Measurements from ENCODE around the gene FLVCR2.

The FLVCR2 gene

DNA sequence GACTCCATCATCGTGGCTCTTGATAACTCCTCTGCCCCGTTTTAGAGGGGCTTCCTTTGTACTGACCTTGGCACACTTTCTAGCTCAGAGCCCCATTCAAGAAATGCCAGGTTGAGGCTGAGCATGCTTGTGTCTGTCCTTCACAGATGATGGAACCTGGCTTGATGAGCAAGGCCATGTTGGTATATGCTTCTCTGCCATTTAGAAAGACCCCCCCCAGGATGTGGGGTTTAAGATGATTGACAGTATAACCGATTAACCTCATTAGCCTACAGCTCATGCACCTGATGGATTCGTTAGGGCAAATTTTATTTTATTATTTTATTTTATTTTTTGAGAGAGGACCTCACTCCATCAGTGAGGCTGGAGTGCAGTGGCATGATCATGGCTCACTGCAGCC, 35.2 kb upstream of the FLVCR2 start:
- no peak overlapping the region for H3K4me3 Mint-ChIP-seq
- H3K27me3 Mint-ChIP-seq (ENCODE audit: low read depth, poor library complexity): peaks cover 2% of the 10 kb centered on the region
- TF ChIP-seq, protein P1, sequence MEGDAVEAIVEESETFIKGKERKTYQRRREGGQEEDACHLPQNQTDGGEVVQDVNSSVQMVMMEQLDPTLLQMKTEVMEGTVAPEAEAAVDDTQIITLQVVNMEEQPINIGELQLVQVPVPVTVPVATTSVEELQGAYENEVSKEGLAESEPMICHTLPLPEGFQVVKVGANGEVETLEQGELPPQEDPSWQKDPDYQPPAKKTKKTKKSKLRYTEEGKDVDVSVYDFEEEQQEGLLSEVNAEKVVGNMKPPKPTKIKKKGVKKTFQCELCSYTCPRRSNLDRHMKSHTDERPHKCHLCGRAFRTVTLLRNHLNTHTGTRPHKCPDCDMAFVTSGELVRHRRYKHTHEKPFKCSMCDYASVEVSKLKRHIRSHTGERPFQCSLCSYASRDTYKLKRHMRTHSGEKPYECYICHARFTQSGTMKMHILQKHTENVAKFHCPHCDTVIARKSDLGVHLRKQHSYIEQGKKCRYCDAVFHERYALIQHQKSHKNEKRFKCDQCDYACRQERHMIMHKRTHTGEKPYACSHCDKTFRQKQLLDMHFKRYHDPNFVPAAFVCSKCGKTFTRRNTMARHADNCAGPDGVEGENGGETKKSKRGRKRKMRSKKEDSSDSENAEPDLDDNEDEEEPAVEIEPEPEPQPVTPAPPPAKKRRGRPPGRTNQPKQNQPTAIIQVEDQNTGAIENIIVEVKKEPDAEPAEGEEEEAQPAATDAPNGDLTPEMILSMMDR (IDR thresholded peaks at IDR 0.05): no peak
- H3K27ac Mint-ChIP-seq: no peak overlapping the region
- peaks cover 6% of the 10 kb centered on the region for H3K4me1 Mint-ChIP-seq
- no peaks in the 10 kb centered on the region for H3K9me3 Mint-ChIP-seq
- no peak for DNase-seq
- H3K36me3 Mint-ChIP-seq (ENCODE audit: low read depth): no peaks in the 10 kb centered on the region

- Mint-ChIP-seq H3K9me3 (no peaks in the 10 kb centered on the region), H3K4me3 (no peak overlapping the region), H3K27ac (no peak overlapping the region)
These were observed 34.6 kb upstream of the FLVCR2 start for GRCh38 chr14:75543786-75544185.

GRCh38 chr14:75545907-75546306, 32.5 kb upstream of the FLVCR2 start:
- no peaks in the 10 kb centered on the region for H3K9me3 Mint-ChIP-seq
- peaks cover 4% of the 10 kb centered on the region for H3K27me3 Mint-ChIP-seq (ENCODE audit: low read depth, poor library complexity)
- H3K4me3 Mint-ChIP-seq: no peak overlapping the region
- H3K36me3 Mint-ChIP-seq (ENCODE audit: low read depth): no peaks in the 10 kb centered on the region
- peaks cover 7% of the 10 kb centered on the region for H3K4me1 Mint-ChIP-seq
- peak overlapping the region; percentile 75 for H3K27ac Mint-ChIP-seq
- TF ChIP-seq, protein P1 (IDR thresholded peaks at IDR 0.05): no peak
- no peak for DNase-seq

More at GRCh38 chr14:75543786-75544185, 34.6 kb upstream of the FLVCR2 start:
- Mint-ChIP-seq H3K36me3 (ENCODE audit: low read depth) (no peaks in the 10 kb centered on the region), H3K4me1 (peaks cover 6% of the 10 kb centered on the region), H3K27me3 (ENCODE audit: low read depth, poor library complexity) (peaks cover 2% of the 10 kb centered on the region)
- TF ChIP-seq, protein P1 (IDR thresholded peaks at IDR 0.05): no peak
- DNase-seq: no peak

DNA sequence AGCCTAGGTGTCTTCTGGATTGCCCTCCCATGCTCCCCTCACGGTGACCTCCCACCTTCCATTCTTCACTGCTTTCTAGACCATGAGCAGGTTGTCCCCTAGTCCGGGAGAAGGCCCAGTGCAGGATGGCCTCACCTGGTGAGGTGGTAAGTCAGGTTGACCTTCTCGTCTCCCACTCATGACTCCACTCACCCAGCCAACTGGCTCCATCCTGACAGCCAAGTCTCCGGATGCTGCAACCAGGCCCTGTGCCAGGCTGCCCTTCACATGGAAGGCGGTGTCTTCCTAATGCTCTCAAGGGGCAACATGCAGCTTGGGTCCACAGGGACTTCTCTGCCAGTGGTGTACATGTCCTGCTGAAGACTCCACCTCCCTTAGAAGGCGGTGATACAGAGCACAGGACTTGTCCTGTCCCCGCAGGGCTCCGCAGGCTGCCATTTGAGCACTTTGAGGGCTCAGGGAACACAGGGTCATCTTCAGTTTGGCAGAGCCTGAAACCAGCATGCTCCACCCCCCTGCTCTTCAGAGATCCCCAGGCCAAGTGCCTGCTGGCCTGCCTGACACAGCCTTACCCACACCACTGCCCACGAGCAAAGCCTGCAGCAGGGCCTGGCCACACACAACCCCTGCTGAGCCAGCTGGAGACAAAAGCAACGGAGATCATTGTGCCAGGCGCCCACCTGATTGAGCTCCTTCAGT, 30.7 kb upstream of the FLVCR2 start:
- DNase-seq: no peak
- H3K27ac Mint-ChIP-seq: no peak overlapping the region
- H3K4me1 Mint-ChIP-seq: peaks cover 7% of the 10 kb centered on the region
- no peak overlapping the region for H3K4me3 Mint-ChIP-seq
- no peaks in the 10 kb centered on the region for H3K36me3 Mint-ChIP-seq (ENCODE audit: low read depth)
- peaks cover 8% of the 10 kb centered on the region for H3K27me3 Mint-ChIP-seq (ENCODE audit: low read depth, poor library complexity)
- H3K9me3 Mint-ChIP-seq: no peaks in the 10 kb centered on the region
- TF ChIP-seq, protein P1 (IDR thresholded peaks at IDR 0.05): no peak

GRCh38 chr14:75548544-75548943, 29.9 kb upstream of the FLVCR2 start:
- peaks cover 8% of the 10 kb centered on the region for H3K27me3 Mint-ChIP-seq (ENCODE audit: low read depth, poor library complexity)
- no peak overlapping the region for H3K27ac Mint-ChIP-seq
- no peaks in the 10 kb centered on the region for H3K9me3 Mint-ChIP-seq
- no peak for DNase-seq
- no peak overlapping the region for H3K4me3 Mint-ChIP-seq
- no peaks in the 10 kb centered on the region for H3K36me3 Mint-ChIP-seq (ENCODE audit: low read depth)
- H3K4me1 Mint-ChIP-seq: peaks cover 6% of the 10 kb centered on the region
- TF ChIP-seq, protein P1 (IDR thresholded peaks at IDR 0.05): no peak

- peaks cover 8% of the 10 kb centered on the region for H3K27me3 Mint-ChIP-seq (ENCODE audit: low read depth, poor library complexity)
- DNase-seq: no peak
- no peaks in the 10 kb centered on the region for H3K9me3 Mint-ChIP-seq
- TF ChIP-seq, protein P1 (IDR thresholded peaks at IDR 0.05): no peak
- H3K27ac Mint-ChIP-seq: no peak overlapping the region
- no peak overlapping the region for H3K4me3 Mint-ChIP-seq
- H3K36me3 Mint-ChIP-seq (ENCODE audit: low read depth): no peaks in the 10 kb centered on the region
- peaks cover 6% of the 10 kb centered on the region for H3K4me1 Mint-ChIP-seq
These were observed 29.3 kb upstream of the FLVCR2 start for GRCh38 chr14:75549169-75549568.

All from nephron progenitor cell (in vitro differentiated cells).